Aorta (tissue), 5 donors: ENCODE results near the gene TRIP11. TPM values are rescaled to one million over a fixed set of nuclear protein-coding genes. Genes with fewer than 3 reads are reported as not detected.
"Not testable (repeated sequence)": the region's sequence is repeated elsewhere in the genome, so short reads cannot be mapped to it uniquely, and the experiment has no call there.

Experiments
- ATAC-seq: fragments of 200-7000 bp; cut with Tn5 transposase; one replicate; pipeline ENCODE4 v1.9.1; 2022; ENCODE audit warnings: moderate library complexity; ENCODE audit not compliant: low FRiP score
- DNase-seq, 2 donors: peaks; one replicate each; pipeline ENCODE4 v3.0.0-alpha.2; 2020
- H3K27ac ChIP-seq, 2 donors: one replicate each; pipeline ENCODE4 v1.5.1; 2013; ENCODE audit warnings: low read length in 2 of 2, mild to moderate bottlenecking in 2 of 2, moderate library complexity in 2 of 2, control low read depth in 1 of 2, inconsistent platforms in 1 of 2, low read depth in 1 of 2
- H3K27me3 ChIP-seq, 2 donors: one replicate each; pipeline ENCODE4 v1.6.1; 2013; ENCODE audit warnings: control low read depth in 1 of 2, low read length in 1 of 2, mild to moderate bottlenecking in 1 of 2, moderate library complexity in 1 of 2; ENCODE audit not compliant: insufficient read depth in 2 of 2, control insufficient read depth in 1 of 2
- H3K36me3 ChIP-seq, 2 donors: one replicate each; pipeline ENCODE4 v1.6.1; 2013; ENCODE audit warnings: control low read depth in 1 of 2, low read length in 1 of 2, mild to moderate bottlenecking in 1 of 2; ENCODE audit not compliant: insufficient read depth in 2 of 2, control insufficient read depth in 1 of 2
- H3K4me1 ChIP-seq, 2 donors: one replicate each; pipeline ENCODE4 v1.6.1; 2013; ENCODE audit warnings: low read length in 2 of 2, control low read depth in 1 of 2, mild to moderate bottlenecking in 1 of 2, moderate library complexity in 1 of 2; ENCODE audit not compliant: insufficient read depth in 2 of 2, control insufficient read depth in 1 of 2
- H3K4me3 ChIP-seq, 2 donors: one replicate each; pipeline ENCODE4 v1.5.1; 2013; ENCODE audit warnings: low read length in 2 of 2, control low read depth in 1 of 2, mild to moderate bottlenecking in 1 of 2
- H3K9me3 ChIP-seq: one replicate; pipeline ENCODE4 v1.6.1; 2013; ENCODE audit warnings: mild to moderate bottlenecking, low read length; ENCODE audit not compliant: control insufficient read depth
- WGBS, 2 donors: extraction: QIAGEN DNeasy Blood & Tissue Kit; methylation state at CpG; one replicate each; pipeline ENCODE4 v1.1.7; 2013; 5-methylcytosine and 5-hydroxymethylcytosine counted together
- intact Hi-C, 2 donors: fragments of 100-400 bp; cut with DNase I; formaldehyde crosslinking; loops; one replicate each; pipeline versions ENCODE4 v1.14.2 to v1.15.0; 2022
- long read RNA-seq, 2 donors: library from polyadenylated mRNA; unstranded; transcript quantifications; one replicate each; pipeline ENCODE4 v2.0.0, GENCODE V29; 2020 to 2021
- polyA plus RNA-seq, 2 donors: library from polyadenylated mRNA; stranded (reverse); fragments of 200-250 nt; gene quantifications; one replicate each; pipeline ENCODE4 v1.2.3, GENCODE V29; 2013
- total RNA-seq, 2 donors: library from RNA; stranded (reverse); fragmentation: NEBNext Ultra II Directional; extraction: Animal tissue kit (Norgen Biotek cat#: 25700); gene quantifications; one replicate each; pipeline ENCODE4 v1.2.1, GENCODE V29; 2021
- donor health status: healthy with polysubstance abuse.
- donor health status: Bipolar disorder and iron deficiency.
- donor health status: DM: no; HTN: no; CAD: no.
- donor health status: DM: no; HTN: no; CAD: no.
- donor health status: DM: yes; HTN: yes; CAD: no.

Gene TRIP11
- total RNA-seq (10 to 100 TPM; 63.5 to 75.4 TPM), polyA plus RNA-seq (1 to 10 TPM; 8.4 to 8.9 TPM)
- long read RNA-seq, donor 1, partial matches to known transcripts = 144 of 174 reads
- long read RNA-seq, donor 1, other reads (novel, unspliced or antisense) = 30 of 174 reads
- long read RNA-seq, donor 2, partial matches to known transcripts = 25 of 37 reads
- long read RNA-seq, donor 2, other reads (novel, unspliced or antisense) = 12 of 37 reads

DNA sequence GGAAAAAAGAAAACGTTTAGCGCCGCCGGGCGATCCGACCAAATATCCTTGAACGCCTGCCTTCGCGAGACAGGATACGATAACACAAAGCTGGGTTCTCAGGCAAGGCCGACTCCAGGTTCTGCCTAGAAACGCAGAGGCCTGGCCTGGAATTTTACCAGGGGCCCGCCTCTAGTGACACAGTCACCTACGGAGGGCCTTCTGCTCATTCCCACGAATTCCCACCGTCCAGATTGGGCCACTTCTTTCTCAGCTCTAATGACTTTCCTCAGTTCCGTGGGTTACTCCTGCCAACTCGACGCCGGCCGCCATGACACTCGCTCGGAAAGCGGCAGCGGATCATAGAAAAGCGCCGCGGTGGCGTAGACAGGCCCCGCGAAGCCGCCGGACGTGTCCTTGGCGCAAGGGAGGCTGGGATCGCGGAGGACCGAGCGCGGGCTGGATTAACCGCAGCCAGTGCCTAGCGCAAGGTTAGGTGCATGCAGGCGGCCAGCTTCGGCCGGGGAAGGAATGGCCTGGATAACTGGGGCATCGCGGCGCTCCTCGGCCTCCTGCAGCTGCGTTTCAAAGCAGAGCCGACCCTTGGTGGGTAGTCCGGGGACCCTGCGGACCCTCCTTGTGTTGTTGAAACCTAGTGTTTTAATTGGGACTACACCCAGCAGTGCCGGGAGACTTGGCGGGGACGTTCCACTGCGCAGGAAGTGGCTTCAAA is at the start of gene TRIP11:
Gene TRIP11 (minus strand): TSS at position 341 of the 712 bp plus-strand sequence. CDS start 374 bp downstream, outside the sequence.
- Histone ChIP-seq H3K27ac (peak within 1 kb of the TSS; percentile 46 to 90), H3K4me1 (peaks cover 3 to 10% of the 10 kb centered on the region in 2 donors), H3K36me3 (no peaks in the 10 kb centered on the region), H3K9me3 (no peaks in the 10 kb centered on the region), H3K27me3 (no peaks in the 10 kb centered on the region), H3K4me3 (peak within 1 kb of the TSS; percentile 71 to 74)
- 0% methylated on average over 57 of the region's 57 CpGs for WGBS, 2 donors
- DNase-seq = peak; percentile 97 to 99
- intact Hi-C loops = no loop called here
- peak; percentile 100 for ATAC-seq

DNA sequence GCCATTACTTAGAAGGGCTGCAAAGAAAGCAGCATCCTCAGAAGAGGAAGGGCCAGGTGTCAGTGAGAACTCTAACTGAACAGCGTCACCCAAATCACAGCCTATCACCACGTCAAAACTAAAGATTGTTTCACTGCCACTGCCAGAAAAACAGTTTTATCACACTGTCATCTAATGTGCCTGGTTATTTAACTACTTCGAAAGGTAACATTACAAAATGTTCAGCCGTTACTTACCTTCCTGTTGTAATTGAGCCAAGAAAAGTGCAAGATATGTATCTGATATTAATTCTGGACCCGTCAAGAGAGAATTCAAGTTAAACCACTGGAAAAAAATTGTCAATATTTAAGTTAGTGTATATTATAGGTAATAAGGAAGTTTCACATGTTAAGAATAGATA is 48.6 kb upstream of the TRIP11 start:
- no peak for DNase-seq
- no peak overlapping the region for H3K4me3 ChIP-seq
- H3K27me3 ChIP-seq = no peaks in the 10 kb centered on the region
- no peak for ATAC-seq
- H3K4me1 ChIP-seq = no peaks in the 10 kb centered on the region
- H3K36me3 ChIP-seq = peaks cover 0 to 8% of the 10 kb centered on the region in 2 donors
- WGBS, 2 donors = 87 to 90% methylated on average over 5 of the region's 5 CpGs
- intact Hi-C loops = no loop called here
- no peak overlapping the region for H3K27ac ChIP-seq
- H3K9me3 ChIP-seq = no peaks in the 10 kb centered on the region

DNA sequence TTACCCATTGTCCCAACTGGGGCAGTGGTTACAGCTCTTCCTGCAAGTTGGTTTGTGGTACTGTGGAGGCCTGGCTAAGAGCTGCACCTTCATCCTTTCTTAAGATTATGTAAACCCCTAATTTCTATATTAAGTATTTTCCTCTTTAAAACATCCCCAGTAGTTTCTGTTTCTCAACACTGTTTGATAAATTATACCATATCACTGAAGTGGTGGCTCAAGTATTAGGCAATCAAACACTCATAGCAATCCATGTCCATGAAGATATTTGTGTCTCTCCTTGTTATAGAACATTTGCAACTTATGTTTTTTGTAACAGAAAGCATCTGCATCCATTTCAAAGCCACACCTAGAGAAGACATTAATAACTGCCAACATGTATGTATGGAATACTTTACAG is 34.7 kb upstream of the TRIP11 start:
- H3K4me3 ChIP-seq = no peak overlapping the region
- intact Hi-C loops = no loop called here
- H3K9me3 ChIP-seq = no peaks in the 10 kb centered on the region
- peaks cover 3 to 5% of the 10 kb centered on the region in 2 donors for H3K36me3 ChIP-seq
- ATAC-seq = no peak
- H3K27ac ChIP-seq = no peak overlapping the region
- DNase-seq = no peak
- no peaks in the 10 kb centered on the region for H3K27me3 ChIP-seq
- H3K4me1 ChIP-seq = no peaks in the 10 kb centered on the region

GRCh38 chr14:92058006-92058917 is 18.4 kb upstream of the TRIP11 start:
- H3K27ac ChIP-seq = no peak overlapping the region
- intact Hi-C loops = no loop called here
- H3K36me3 ChIP-seq = no peaks in the 10 kb centered on the region
- no peak overlapping the region for H3K4me3 ChIP-seq
- DNase-seq (no peak), ATAC-seq (no peak)
- 75% methylated on average over 9 of the region's 9 CpGs for WGBS, 2 donors
- H3K9me3 ChIP-seq = no peaks in the 10 kb centered on the region
- H3K4me1 ChIP-seq = no peaks in the 10 kb centered on the region
- no peaks in the 10 kb centered on the region for H3K27me3 ChIP-seq

DNA sequence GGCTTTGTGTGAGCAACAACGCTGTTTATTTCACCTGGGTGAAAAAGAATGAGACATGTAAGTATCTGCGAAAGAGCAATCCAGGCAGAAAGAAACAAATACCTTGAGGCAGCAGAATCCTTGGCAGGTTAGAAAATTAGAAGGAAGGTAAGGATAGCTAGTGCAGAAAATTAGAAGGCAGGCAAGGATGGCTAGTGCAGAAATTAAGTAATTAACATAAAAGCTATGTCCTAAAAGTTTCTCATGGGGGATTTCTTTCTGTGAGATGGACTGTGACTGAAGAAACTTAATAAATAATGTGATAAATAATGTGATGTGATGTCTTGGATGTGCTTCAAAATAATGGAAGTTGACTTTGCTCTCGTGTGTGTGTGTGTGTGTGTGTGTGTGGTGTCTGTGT is 9.9 kb upstream of the TRIP11 start:
- DNase-seq = no peak
- intact Hi-C loops = no loop called here
- Histone ChIP-seq H3K4me3 (no peak overlapping the region), H3K4me1 (no peaks in the 10 kb centered on the region), H3K27ac (no peak overlapping the region), H3K36me3 (no peaks in the 10 kb centered on the region), H3K27me3 (no peaks in the 10 kb centered on the region), H3K9me3 (no peaks in the 10 kb centered on the region)
- ATAC-seq = no peak
- WGBS, 2 donors = 81 to 86% methylated on average over 3 of the region's 3 CpGs

GRCh38 chr14:92049221-92049620 is 9.4 kb upstream of the TRIP11 start:
- H3K36me3 ChIP-seq, intact Hi-C loops: not testable (repeated sequence)
- 96 to 97% methylated on average over 12 of the region's 12 CpGs for WGBS, 2 donors

DNA sequence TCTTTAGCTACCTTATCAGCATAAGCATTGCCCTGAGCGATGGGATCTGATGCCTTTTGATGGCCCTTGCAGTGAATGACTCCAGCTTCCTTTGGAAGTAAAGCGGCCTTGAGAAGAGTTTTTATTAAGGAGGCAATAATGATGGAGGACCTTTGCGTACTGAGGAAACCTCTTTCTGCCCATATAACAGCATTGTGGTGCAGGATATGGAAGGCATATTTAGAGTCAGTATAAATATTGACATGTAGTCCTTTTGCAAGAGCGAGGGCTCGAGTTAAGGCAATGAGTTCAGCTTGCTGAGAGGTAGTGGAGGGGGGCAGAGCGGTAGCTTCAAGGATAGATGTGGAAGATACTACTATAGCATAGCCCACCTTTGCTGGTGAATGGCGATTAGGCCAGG is 6.0 kb upstream of the TRIP11 start:
- DNase-seq, H3K4me3 ChIP-seq, intact Hi-C loops, H3K9me3 ChIP-seq, H3K36me3 ChIP-seq, H3K27ac ChIP-seq, H3K4me1 ChIP-seq, ATAC-seq, H3K27me3 ChIP-seq: not testable (repeated sequence)
- 94 to 98% methylated on average over 7 of the region's 7 CpGs for WGBS, 2 donors

More at GRCh38 chr14:92049221-92049620, 9.4 kb upstream of the TRIP11 start:
- H3K9me3 ChIP-seq, H3K4me1 ChIP-seq, H3K27ac ChIP-seq, H3K27me3 ChIP-seq, H3K4me3 ChIP-seq, DNase-seq, ATAC-seq: not testable (repeated sequence)

DNA sequence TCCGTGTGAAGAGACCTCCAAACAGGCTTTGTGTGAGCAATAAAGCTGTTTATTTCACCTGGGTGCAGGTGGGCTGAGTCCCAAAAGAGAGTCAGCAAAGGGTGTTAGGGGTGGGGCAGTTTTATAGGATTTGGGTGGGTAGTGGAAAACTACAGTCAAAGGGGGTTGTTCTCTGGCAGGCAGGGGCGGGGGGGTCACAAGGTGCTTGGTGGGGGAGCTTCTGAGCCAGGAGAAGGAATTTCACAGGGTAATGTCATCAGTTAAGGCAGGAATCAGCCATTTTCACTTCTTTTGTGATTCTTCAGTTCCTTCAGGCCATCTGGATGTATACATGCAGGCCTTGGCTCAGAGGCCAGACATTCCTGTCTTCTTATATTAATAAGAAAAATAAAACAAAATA is 1.9 kb upstream of the TRIP11 start:
- 85 to 91% methylated on average over 2 of the region's 2 CpGs for WGBS, 2 donors
- ATAC-seq, H3K4me3 ChIP-seq, DNase-seq, H3K4me1 ChIP-seq, H3K9me3 ChIP-seq, intact Hi-C loops, H3K36me3 ChIP-seq, H3K27me3 ChIP-seq, H3K27ac ChIP-seq: not testable (repeated sequence)
